GM23338 (cell line): Measurements from ENCODE around the gene RAI14.

ENCODE experiments used
- CREB1 ChIP-seq: fragments of 250-450 bp; sonication (Bioruptor Pico); IDR thresholded peaks from 2 replicates; pipeline ENCODE4 v1.5.0; 2020; ENCODE audit warnings: low read depth, mild to moderate bottlenecking, moderate library complexity
- CTCF ChIP-seq, 2 experiments: fragments of 200-600 bp in 1 of 2; sonication (generic) in 1 of 2; conservative IDR thresholded peaks; 2 replicates each; pipeline versions ENCODE4 v1.5.1 to v1.6.1; 2016 to 2017; ENCODE audit warnings: antibody characterized with exemption in 2 of 2, low read depth in 2 of 2, mild to moderate bottlenecking in 2 of 2, moderate library complexity in 1 of 2
- ETS1 ChIP-seq: IDR thresholded peaks from 2 replicates; pipeline ENCODE4 v1.6.1; 2016; ENCODE audit warnings: antibody characterized with exemption
- EZH2 ChIP-seq: fragments of 200-600 bp; sonication (generic); IDR thresholded peaks from one replicate; pipeline ENCODE4 v1.8.0; 2017; ENCODE audit warnings: antibody characterized with exemption, mild to moderate bottlenecking, low read depth; ENCODE audit not compliant: unreplicated experiment
- EZH2phosphoT487 ChIP-seq: fragments of 200-600 bp; sonication (generic); IDR thresholded peaks from one replicate; pipeline ENCODE4 v1.8.1; 2018; ENCODE audit warnings: antibody characterized with exemption; ENCODE audit not compliant: unreplicated experiment
- JUNB ChIP-seq: IDR thresholded peaks from one replicate; pipeline ENCODE4 v1.6.1; 2016; ENCODE audit warnings: antibody characterized with exemption; ENCODE audit not compliant: unreplicated experiment
- POLR2AphosphoS5 ChIP-seq: IDR thresholded peaks from 2 replicates; pipeline ENCODE4 v1.6.1; 2016; ENCODE audit warnings: antibody characterized with exemption, low read depth
- REST ChIP-seq: IDR thresholded peaks from one replicate; pipeline ENCODE4 v1.6.1; 2018; ENCODE audit warnings: antibody characterized with exemption; ENCODE audit not compliant: unreplicated experiment
- STAT1 ChIP-seq: IDR thresholded peaks from one replicate; pipeline ENCODE4 v1.6.1; 2016; ENCODE audit warnings: antibody characterized with exemption; ENCODE audit not compliant: unreplicated experiment

- TF ChIP-seq CTCF (conservative IDR thresholded peaks at IDR 0.05; ENCODE audit: low read depth in 2 of 2) (no peak), JUNB (no peak), EZH2phosphoT487 (no peak), EZH2 (no peak), ETS1 (no peak), POLR2AphosphoS5 (no peak), STAT1 (no peak), CREB1 (no peak), REST (no peak)
Observed at GRCh38 chr5:34765662-34766061, 109.5 kb downstream of the RAI14 start.
